ENCODE measurements around the gene ACAD11. TPM values are rescaled to one million over a fixed set of nuclear protein-coding genes. Genes with fewer than 3 reads are reported as not detected.

Gene ACAD11
- total and polyA plus RNA-seq, 2 experiments from 2014 or later: 24.9 to 48.6 TPM

GRCh38 chr3:132655471-132655870 lies 4.1 kb downstream of the ACAD11 start:
- Histone ChIP-seq H3K4me3 (no peak overlapping the region), H3K4me2 (no peak overlapping the region), H3K27ac (no peak overlapping the region), H3K27me3 (no peaks in the 10 kb centered on the region), H3K36me3 (replicated peaks; ENCODE audit: insufficient read depth, low read depth) (no peaks in the 10 kb centered on the region), H3K4me1 (ENCODE audit: insufficient read depth) (peaks cover 4% of the 10 kb centered on the region), H3K79me2 (peaks cover 34% of the 10 kb centered on the region), H4K20me1 (ENCODE audit: insufficient read depth, poor library complexity, severe bottlenecking) (no peaks in the 10 kb centered on the region), H3K9me2 (replicated peaks; ENCODE audit: insufficient read depth) (no peaks in the 10 kb centered on the region), H3K9me3 (ENCODE audit: low read depth) (no peaks in the 10 kb centered on the region), H2AFZ (no peak overlapping the region)
- 81% methylated on average over 2 of the region's 2 CpGs for WGBS (ENCODE audit: low lambda C conversion rate, missing lambda C conversion rate)
- no peak for TF ChIP-seq EZH2phosphoT487 (IDR thresholded peaks at IDR 0.05; ENCODE audit: low read depth, severe bottlenecking, unreplicated experiment)
- DNase-seq (ENCODE audit: low spot score): no peak

- H4K20me1 ChIP-seq (ENCODE audit: insufficient read depth, poor library complexity, severe bottlenecking): no peaks in the 10 kb centered on the region
- H3K27ac ChIP-seq: no peak overlapping the region
- DNase-seq (ENCODE audit: low spot score): no peak
- no peaks in the 10 kb centered on the region for H3K36me3 ChIP-seq (replicated peaks; ENCODE audit: insufficient read depth, low read depth)
- H3K9me2 ChIP-seq (replicated peaks; ENCODE audit: insufficient read depth): no peaks in the 10 kb centered on the region
- no peak overlapping the region for H3K4me2 ChIP-seq
- no peak overlapping the region for H3K4me3 ChIP-seq
- no peaks in the 10 kb centered on the region for H3K9me3 ChIP-seq (ENCODE audit: low read depth)
- WGBS (ENCODE audit: low lambda C conversion rate, missing lambda C conversion rate): 91% methylated on average over 5 of the region's 5 CpGs
- peaks cover 4% of the 10 kb centered on the region for H3K4me1 ChIP-seq (ENCODE audit: insufficient read depth)
- peaks cover 37% of the 10 kb centered on the region for H3K79me2 ChIP-seq
- no peaks in the 10 kb centered on the region for H3K27me3 ChIP-seq
- H2AFZ ChIP-seq: no peak overlapping the region
- TF ChIP-seq EZH2phosphoT487 (IDR thresholded peaks at IDR 0.05; ENCODE audit: low read depth, severe bottlenecking, unreplicated experiment) (no peak), CTCF (IDR thresholded peaks at IDR 0.05; ENCODE audit: poor library complexity) (no peak), EZH2 (IDR thresholded peaks at IDR 0.05; ENCODE audit: borderline replicate concordance) (no peak)
These were observed 4.9 kb downstream of the ACAD11 start for GRCh38 chr3:132654721-132655120.

GRCh38 chr3:132654190-132654589 lies 5.4 kb downstream of the ACAD11 start:
- no peaks in the 10 kb centered on the region for H4K20me1 ChIP-seq (ENCODE audit: insufficient read depth, poor library complexity, severe bottlenecking)
- H3K79me2 ChIP-seq: peaks cover 39% of the 10 kb centered on the region
- H3K4me2 ChIP-seq: no peak overlapping the region
- TF ChIP-seq CTCF (IDR thresholded peaks at IDR 0.05; ENCODE audit: poor library complexity) (no peak), EZH2phosphoT487 (IDR thresholded peaks at IDR 0.05; ENCODE audit: low read depth, severe bottlenecking, unreplicated experiment) (no peak), EZH2 (IDR thresholded peaks at IDR 0.05; ENCODE audit: borderline replicate concordance) (no peak)
- no peak overlapping the region for H3K4me3 ChIP-seq
- no peaks in the 10 kb centered on the region for H3K9me2 ChIP-seq (replicated peaks; ENCODE audit: insufficient read depth)
- DNase-seq (ENCODE audit: low spot score): no peak
- H3K36me3 ChIP-seq (replicated peaks; ENCODE audit: insufficient read depth, low read depth): no peaks in the 10 kb centered on the region
- H2AFZ ChIP-seq: no peak overlapping the region
- H3K27ac ChIP-seq: no peak overlapping the region
- WGBS (ENCODE audit: low lambda C conversion rate, missing lambda C conversion rate): 72% methylated on average over 2 of the region's 2 CpGs
- peaks cover 7% of the 10 kb centered on the region for H3K4me1 ChIP-seq (ENCODE audit: insufficient read depth)
- H3K9me3 ChIP-seq (ENCODE audit: low read depth): no peaks in the 10 kb centered on the region
- H3K27me3 ChIP-seq: no peaks in the 10 kb centered on the region

GRCh38 chr3:132652640-132653270 lies 6.9 kb downstream of the ACAD11 start:
- Histone ChIP-seq H3K9me2 (replicated peaks; ENCODE audit: insufficient read depth) (no peaks in the 10 kb centered on the region), H3K4me2 (no peak overlapping the region), H2AFZ (no peak overlapping the region), H3K79me2 (peaks cover 38% of the 10 kb centered on the region), H4K20me1 (ENCODE audit: insufficient read depth, poor library complexity, severe bottlenecking) (no peaks in the 10 kb centered on the region), H3K36me3 (replicated peaks; ENCODE audit: insufficient read depth, low read depth) (no peaks in the 10 kb centered on the region), H3K4me1 (ENCODE audit: insufficient read depth) (peaks cover 11% of the 10 kb centered on the region), H3K9me3 (ENCODE audit: low read depth) (no peaks in the 10 kb centered on the region), H3K4me3 (no peak overlapping the region), H3K27ac (peak overlapping the region; percentile 24), H3K27me3 (no peaks in the 10 kb centered on the region)
- DNase-seq (ENCODE audit: low spot score): no peak
- 86% methylated on average over 1 of the region's 1 CpG for WGBS (ENCODE audit: low lambda C conversion rate, missing lambda C conversion rate)
- TF ChIP-seq EZH2phosphoT487 (IDR thresholded peaks at IDR 0.05; ENCODE audit: low read depth, severe bottlenecking, unreplicated experiment) (no peak), CTCF (IDR thresholded peaks at IDR 0.05; ENCODE audit: poor library complexity) (no peak), EZH2 (IDR thresholded peaks at IDR 0.05; ENCODE audit: borderline replicate concordance) (no peak)

Data from hepatocyte (in vitro differentiated cells).